Uterus (tissue), 4 donors: ENCODE results near the gene TTC9C. TPM values are rescaled to one million over a fixed set of nuclear protein-coding genes. Genes with fewer than 3 reads are reported as not detected.
"Not testable (repeated sequence)": the region's sequence is repeated elsewhere in the genome, so short reads cannot be mapped to it uniquely, and the experiment has no call there.

Experiments used
- DNase-seq, 2 donors: peaks; one replicate each; pipeline ENCODE4 v3.0.0-alpha.2; 2019 to 2020
- H3K27ac ChIP-seq, 2 donors: fragments of 200-600 bp; sonication (generic); 1 replicate in 1 of 2; 2 replicates in 1 of 2; pipeline ENCODE4 v1.5.1; 2016 to 2018
- H3K27me3 ChIP-seq, 2 donors: fragments of 200-600 bp; sonication (generic); one replicate each; pipeline ENCODE4 v1.5.1; 2018 to 2019; ENCODE audit warnings: control low read depth in 1 of 2
- H3K36me3 ChIP-seq, 2 donors: fragments of 200-600 bp; sonication (generic); one replicate each; pipeline ENCODE4 v1.5.1; 2019; ENCODE audit warnings: control low read depth in 1 of 2
- H3K4me1 ChIP-seq, 2 donors: fragments of 200-600 bp; sonication (generic); one replicate each; pipeline ENCODE4 v1.5.1; 2018 to 2019; ENCODE audit warnings: control low read depth in 1 of 2
- H3K4me3 ChIP-seq, 2 donors: fragments of 200-600 bp; sonication (generic); 1 replicate in 1 of 2; 2 replicates in 1 of 2; pipeline ENCODE4 v1.5.1; 2018 to 2019; ENCODE audit warnings: mild to moderate bottlenecking in 1 of 2
- H3K9me3 ChIP-seq, 2 donors: fragments of 200-600 bp; sonication (generic); one replicate each; pipeline ENCODE4 v1.5.1; 2019; ENCODE audit warnings: control low read depth in 1 of 2
- POLR2A ChIP-seq, 2 donors: fragments of 450-650 bp; IDR thresholded peaks; one replicate each; pipeline ENCODE4 v1.6.1; 2016; ENCODE audit warnings: antibody characterized with exemption in 2 of 2, mild to moderate bottlenecking in 1 of 2, moderate library complexity in 1 of 2
- intact Hi-C: fragments of 100-400 bp; cut with DNase I; formaldehyde crosslinking; loops from one replicate; pipeline ENCODE4 v1.15.1; 2023; ENCODE audit warnings: low total_unique reads
- total RNA-seq, 4 donors: library from RNA; depleted of rRNA in 3 of 4; stranded (reverse); fragments of >200 nt in 3 of 4; gene quantifications; one replicate each; pipeline versions ENCODE4 v1.1.0 to v1.2.4, GENCODE V29; 2014 to 2023
- TF ChIP-seq, protein P1 (sequence below), 4 experiments: fragments of 200-600 bp in 2 of 4; fragments of 450-650 bp in 2 of 4; sonication (generic) in 2 of 4; IDR thresholded peaks; one replicate each; pipeline ENCODE4 v1.5.1; 2016 to 2019; ENCODE audit warnings: antibody characterized with exemption in 4 of 4, mild to moderate bottlenecking in 2 of 4, moderate library complexity in 1 of 4
- donor health status: DM: yes; HTN: yes; CAD: no.

Gene TTC9C
- total RNA-seq, 4 donors from 2014 or later, result 1.3 to 32.4 (median 16.3) TPM

DNA sequence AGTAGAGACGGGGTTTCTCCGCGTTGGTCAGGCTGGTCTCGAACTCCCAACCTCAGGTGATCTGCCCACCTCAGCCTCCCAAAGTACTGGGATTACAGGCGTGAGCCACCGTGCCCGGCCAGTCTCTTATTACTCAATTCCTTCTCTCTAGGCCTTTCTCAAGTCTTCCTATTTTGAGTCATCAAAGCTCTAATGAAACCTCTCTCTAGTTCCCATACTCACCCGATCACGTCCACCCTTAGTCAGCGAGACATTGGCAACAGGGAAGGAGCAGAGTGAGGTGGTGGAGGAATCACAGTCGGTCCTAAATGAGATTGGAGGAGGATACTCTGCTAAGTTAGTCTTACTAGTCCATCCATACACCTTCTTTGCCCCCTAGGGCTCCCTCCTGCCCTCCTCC lies 26.0 kb upstream of the TTC9C start:
- no peak for DNase-seq
- H3K4me1 ChIP-seq, result peaks cover 3 to 8% of the 10 kb centered on the region in 2 donors
- no peaks in the 10 kb centered on the region for H3K9me3 ChIP-seq
- H3K4me3 ChIP-seq, result no peak overlapping the region
- no peak for TF ChIP-seq POLR2A (IDR thresholded peaks at IDR 0.05)
- TF ChIP-seq, protein P1, sequence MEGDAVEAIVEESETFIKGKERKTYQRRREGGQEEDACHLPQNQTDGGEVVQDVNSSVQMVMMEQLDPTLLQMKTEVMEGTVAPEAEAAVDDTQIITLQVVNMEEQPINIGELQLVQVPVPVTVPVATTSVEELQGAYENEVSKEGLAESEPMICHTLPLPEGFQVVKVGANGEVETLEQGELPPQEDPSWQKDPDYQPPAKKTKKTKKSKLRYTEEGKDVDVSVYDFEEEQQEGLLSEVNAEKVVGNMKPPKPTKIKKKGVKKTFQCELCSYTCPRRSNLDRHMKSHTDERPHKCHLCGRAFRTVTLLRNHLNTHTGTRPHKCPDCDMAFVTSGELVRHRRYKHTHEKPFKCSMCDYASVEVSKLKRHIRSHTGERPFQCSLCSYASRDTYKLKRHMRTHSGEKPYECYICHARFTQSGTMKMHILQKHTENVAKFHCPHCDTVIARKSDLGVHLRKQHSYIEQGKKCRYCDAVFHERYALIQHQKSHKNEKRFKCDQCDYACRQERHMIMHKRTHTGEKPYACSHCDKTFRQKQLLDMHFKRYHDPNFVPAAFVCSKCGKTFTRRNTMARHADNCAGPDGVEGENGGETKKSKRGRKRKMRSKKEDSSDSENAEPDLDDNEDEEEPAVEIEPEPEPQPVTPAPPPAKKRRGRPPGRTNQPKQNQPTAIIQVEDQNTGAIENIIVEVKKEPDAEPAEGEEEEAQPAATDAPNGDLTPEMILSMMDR (IDR thresholded peaks at IDR 0.05), result no peak
- no peaks in the 10 kb centered on the region for H3K27me3 ChIP-seq
- intact Hi-C loops, result no loop called here
- H3K36me3 ChIP-seq, result no peaks in the 10 kb centered on the region
- no peak overlapping the region for H3K27ac ChIP-seq

DNA sequence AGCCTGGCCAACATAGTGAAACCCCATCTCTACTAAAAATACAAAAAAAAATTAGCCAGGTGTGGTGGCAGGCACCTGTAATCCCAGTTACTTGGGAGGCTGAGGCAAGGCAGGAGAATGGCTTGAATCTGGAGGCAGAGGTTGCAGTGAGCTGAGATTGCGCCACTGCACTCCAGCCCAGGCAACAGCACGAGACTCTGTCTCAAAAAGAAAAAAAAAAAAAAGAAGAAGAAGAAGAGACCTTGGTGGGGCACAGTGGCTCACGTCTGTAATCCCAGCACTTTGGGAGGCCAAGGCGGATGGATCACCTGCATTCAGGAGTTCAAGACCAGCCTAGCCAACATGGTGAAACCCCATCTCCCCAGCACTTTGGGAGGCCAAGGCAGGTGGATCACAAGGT lies 24.4 kb upstream of the TTC9C start:
- H3K27ac ChIP-seq, H3K36me3 ChIP-seq, H3K4me3 ChIP-seq, H3K9me3 ChIP-seq, intact Hi-C loops, DNase-seq, H3K27me3 ChIP-seq: not testable (repeated sequence)
- H3K4me1 ChIP-seq, result peaks cover 3 to 18% of the 10 kb centered on the region in 2 donors

DNA sequence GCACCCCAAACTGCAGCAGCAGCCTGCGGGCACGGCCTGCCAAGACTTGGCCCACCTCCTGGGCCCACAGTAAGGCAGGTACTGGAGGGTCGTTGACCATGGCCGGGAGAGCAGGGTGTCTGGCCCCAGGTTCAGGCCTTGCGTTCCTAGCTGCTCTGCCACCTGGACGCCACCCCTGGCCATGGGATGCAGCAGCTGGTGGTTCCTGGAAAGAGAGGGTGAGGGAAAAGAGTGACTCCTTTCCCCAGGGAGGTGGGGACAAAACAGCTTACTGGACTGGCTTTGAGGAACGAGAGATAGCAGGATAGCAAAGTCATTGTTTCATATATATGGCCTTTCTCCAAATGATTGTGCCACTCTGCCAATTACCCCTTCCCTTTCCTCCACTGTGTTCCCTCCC lies 22.9 kb upstream of the TTC9C start:
- TF ChIP-seq, protein P1 (IDR thresholded peaks at IDR 0.05), result no peak
- no peak for TF ChIP-seq POLR2A (IDR thresholded peaks at IDR 0.05)
- peaks cover 7 to 21% of the 10 kb centered on the region in 2 donors for H3K4me1 ChIP-seq
- DNase-seq, result no peak
- H3K4me3 ChIP-seq, result peak overlapping the region; percentile 47 to 71
- intact Hi-C loops, result no loop called here
- H3K9me3 ChIP-seq, result no peaks in the 10 kb centered on the region
- H3K27me3 ChIP-seq, result no peaks in the 10 kb centered on the region
- H3K27ac ChIP-seq, result peak overlapping the region; percentile 72 to 78
- no peaks in the 10 kb centered on the region for H3K36me3 ChIP-seq

DNA sequence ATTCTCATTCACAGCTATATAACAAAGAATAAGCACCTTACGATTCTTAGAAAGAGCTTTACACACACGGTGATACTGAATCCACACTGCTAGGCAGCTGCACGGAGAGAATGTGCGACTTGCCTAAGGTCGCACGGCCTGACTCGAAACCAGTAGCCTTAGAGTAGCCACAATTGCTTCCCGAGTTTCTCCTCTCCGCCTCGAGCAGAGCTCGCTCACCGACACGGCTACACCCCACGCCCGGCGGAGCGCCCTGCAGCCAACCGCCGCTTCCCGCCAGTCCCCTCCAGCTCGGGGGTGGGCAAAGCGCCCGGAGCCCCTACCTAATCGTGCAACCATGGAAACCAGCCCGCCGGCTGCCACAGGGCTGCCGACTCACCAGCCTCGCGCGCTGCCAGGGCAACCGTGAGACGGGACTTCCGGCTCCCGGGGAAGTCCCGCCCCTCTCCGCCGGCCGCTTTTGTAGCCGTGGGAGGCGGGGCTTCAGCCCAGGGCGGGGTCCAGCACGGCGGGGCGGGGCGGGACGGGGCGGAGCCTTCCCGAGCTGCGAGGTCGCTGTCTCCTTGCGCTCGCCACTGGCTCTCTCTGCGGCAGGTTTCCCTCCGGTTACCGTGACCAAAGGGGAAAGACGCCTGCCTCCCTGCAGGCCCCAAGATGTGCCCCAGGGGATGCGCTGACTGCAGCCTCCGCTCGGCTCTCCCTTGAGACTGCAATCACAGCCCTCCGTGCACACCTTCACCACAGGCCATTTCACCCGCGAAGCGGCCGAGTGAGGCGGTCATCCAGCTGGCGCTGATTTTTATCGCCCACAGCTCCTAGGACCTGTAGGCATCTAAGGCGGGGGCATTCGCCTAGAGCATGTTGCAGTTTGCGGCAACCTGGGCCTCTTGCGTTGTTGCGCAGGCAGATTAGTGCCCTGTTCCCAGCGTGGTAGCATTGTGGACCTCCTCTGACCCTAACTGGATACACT lies 22.1 kb upstream of the TTC9C start:
- H3K4me1 ChIP-seq, result peaks cover 9 to 22% of the 10 kb centered on the region in 2 donors
- peak; percentile 95 to 96 for DNase-seq
- intact Hi-C loops, result no loop called here
- TF ChIP-seq, protein P1 (IDR thresholded peaks at IDR 0.05), result no peak
- peak in 1 of 2 donors; percentile 57 for TF ChIP-seq POLR2A (IDR thresholded peaks at IDR 0.05)
- H3K36me3 ChIP-seq, result no peaks in the 10 kb centered on the region
- no peaks in the 10 kb centered on the region for H3K9me3 ChIP-seq
- no peaks in the 10 kb centered on the region for H3K27me3 ChIP-seq
- peak overlapping the region; percentile 47 to 71 for H3K4me3 ChIP-seq
- peak overlapping the region; percentile 72 to 78 for H3K27ac ChIP-seq

DNA sequence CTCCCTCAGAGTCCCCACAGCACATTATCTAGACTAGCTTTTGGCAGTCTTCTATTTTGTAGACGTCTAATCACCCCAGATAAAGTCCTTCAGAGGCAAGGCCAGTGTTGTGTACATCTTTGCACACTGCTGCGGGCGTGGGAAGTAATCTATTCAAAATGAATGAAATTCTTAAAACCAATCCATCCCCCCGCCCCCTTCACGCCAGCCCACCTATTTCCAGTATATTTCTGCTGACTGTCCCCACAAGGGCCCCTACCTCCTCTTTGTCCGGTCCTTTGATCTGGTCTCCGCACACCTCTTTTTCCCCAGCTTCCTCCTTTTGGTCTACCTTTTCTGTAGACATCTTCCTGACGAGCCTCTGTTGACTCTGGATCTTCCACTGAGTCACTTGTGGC lies 21.4 kb upstream of the TTC9C start:
- TF ChIP-seq, protein P1 (IDR thresholded peaks at IDR 0.05), result no peak
- TF ChIP-seq POLR2A (IDR thresholded peaks at IDR 0.05), result no peak
- no peaks in the 10 kb centered on the region for H3K9me3 ChIP-seq
- peak overlapping the region; percentile 47 to 71 for H3K4me3 ChIP-seq
- H3K4me1 ChIP-seq, result peaks cover 9 to 22% of the 10 kb centered on the region in 2 donors
- H3K36me3 ChIP-seq, result no peaks in the 10 kb centered on the region
- H3K27ac ChIP-seq, result peak overlapping the region; percentile 72 to 78
- peak in 1 of 2 donors; percentile 37 for DNase-seq
- no peaks in the 10 kb centered on the region for H3K27me3 ChIP-seq
- intact Hi-C loops, result no loop called here
